Neural cell (in vitro differentiated cells): ENCODE measurements around the gene CYP46A1. TPM values are rescaled to one million over a fixed set of nuclear protein-coding genes. Genes with fewer than 3 reads are reported as not detected.

Source experiments
- H2AFZ ChIP-seq: fragments of 200-600, 300-800 bp; sonication (generic), shearing (Covaris generic); 2 replicates; pipeline ENCODE4 v1.6.0; 2014; ENCODE audit warnings: low read depth, mild to moderate bottlenecking, antibody characterized with exemption, low read length, moderate library complexity
- H3F3A ChIP-seq: fragments of 200-600 bp; shearing (Covaris generic); 2 replicates; pipeline ENCODE4 v1.6.1; 2016; ENCODE audit warnings: mild to moderate bottlenecking, moderate library complexity, mixed read lengths, antibody characterized with exemption, low read length; ENCODE audit not compliant: insufficient read depth, poor library complexity, severe bottlenecking
- H3K27ac ChIP-seq: fragments of 200-600, 300-800 bp; sonication (generic), shearing (Covaris generic); 2 replicates; pipeline ENCODE4 v1.5.1; 2014; ENCODE audit warnings: mild to moderate bottlenecking, low read length, moderate library complexity
- H3K27me3 ChIP-seq: fragments of 300-800, 200-600 bp; sonication (generic), shearing (Covaris generic); 2 replicates; pipeline ENCODE4 v1.6.0; 2014; ENCODE audit warnings: mild to moderate bottlenecking, low read depth, low read length, moderate library complexity; ENCODE audit not compliant: insufficient read depth
- H3K36me3 ChIP-seq: fragments of 300-800, 200-600 bp; sonication (generic), shearing (Covaris generic); 2 replicates; pipeline ENCODE4 v1.5.1; 2014; ENCODE audit warnings: mild to moderate bottlenecking, antibody characterized with exemption, low read length, moderate library complexity; ENCODE audit not compliant: insufficient read depth
- H3K4me2 ChIP-seq: fragments of 300-800, 200-600 bp; sonication (generic), shearing (Covaris generic); 2 replicates; pipeline ENCODE4 v1.6.0; 2014; ENCODE audit warnings: mild to moderate bottlenecking, low read length
- H3K4me3 ChIP-seq: fragments of 300-800, 200-600 bp; sonication (generic), shearing (Covaris generic); 2 replicates; pipeline ENCODE4 v1.5.1; 2014; ENCODE audit warnings: mild to moderate bottlenecking, low read length, moderate library complexity
- H3K79me2 ChIP-seq: fragments of 200-600 bp; shearing (Covaris generic); replicated peaks from 2 replicates; pipeline ENCODE4 v1.6.0; 2014; ENCODE audit warnings: mild to moderate bottlenecking, low read length, moderate library complexity; ENCODE audit not compliant: insufficient read depth
- H3K9ac ChIP-seq: fragments of 300-800, 200-600 bp; sonication (generic), shearing (Covaris generic); 2 replicates; pipeline ENCODE4 v1.6.1; 2016; ENCODE audit warnings: mild to moderate bottlenecking, low read length, mixed read lengths
- H3K9me2 ChIP-seq: fragments of 200-600 bp; shearing (Covaris generic); 2 replicates; pipeline ENCODE4 v1.6.1; 2016; ENCODE audit warnings: mild to moderate bottlenecking, low read length, mixed read lengths; ENCODE audit not compliant: insufficient read depth
- H3K9me3 ChIP-seq: fragments of 200-600, 300-800 bp; sonication (generic), shearing (Covaris generic); 2 replicates; pipeline ENCODE4 v1.6.1; 2016; ENCODE audit warnings: mild to moderate bottlenecking, mixed run types, low read length, moderate library complexity, mixed read lengths
- H4K20me1 ChIP-seq: fragments of 200-600 bp; shearing (Covaris generic); 2 replicates; pipeline ENCODE4 v1.6.1; 2016; ENCODE audit warnings: mild to moderate bottlenecking, mixed run types; ENCODE audit not compliant: insufficient read depth
- EP300 ChIP-seq: fragments of 450-650 bp; conservative IDR thresholded peaks from 2 replicates; pipeline ENCODE4 v1.6.1; 2014; ENCODE audit warnings: antibody characterized with exemption, mild to moderate bottlenecking, moderate library complexity; ENCODE audit not compliant: poor library complexity, severe bottlenecking
- EZH2 ChIP-seq: fragments of 200-600, 300-800 bp; shearing (Covaris generic), sonication (generic); IDR thresholded peaks from 2 replicates; pipeline ENCODE4 v1.6.1; 2014; ENCODE audit warnings: antibody characterized with exemption, low read length, borderline replicate concordance, mild to moderate bottlenecking; ENCODE audit not compliant: insufficient read depth, poor library complexity, severe bottlenecking
- MXI1 ChIP-seq: fragments of 450-650 bp; conservative IDR thresholded peaks from 2 replicates; pipeline ENCODE4 v1.6.1; 2014; ENCODE audit warnings: antibody characterized with exemption, mild to moderate bottlenecking; ENCODE audit not compliant: poor library complexity, severe bottlenecking
- POLR2AphosphoS5 ChIP-seq: IDR thresholded peaks from 2 replicates; pipeline ENCODE4 v1.6.1; 2012
- RAD21 ChIP-seq: fragments of 450-650 bp; conservative IDR thresholded peaks from 2 replicates; pipeline ENCODE4 v1.6.1; 2014; ENCODE audit warnings: antibody characterized with exemption, mild to moderate bottlenecking, moderate library complexity
- SMC3 ChIP-seq: fragments of 450-650 bp; conservative IDR thresholded peaks from 2 replicates; pipeline ENCODE4 v1.6.1; 2014; ENCODE audit warnings: antibody characterized with exemption, mild to moderate bottlenecking, moderate library complexity; ENCODE audit not compliant: poor library complexity
- TAF1 ChIP-seq: IDR thresholded peaks from 2 replicates; pipeline ENCODE4 v1.6.1; 2012; ENCODE audit warnings: low read depth
- polyA plus RNA-seq: library from polyadenylated mRNA; depleted of rRNA; stranded (reverse); fragments of >200 nt; gene quantifications from 2 replicates; pipeline ENCODE4 v1.2.3, GENCODE V29; 2014
- TF ChIP-seq, protein P1 (sequence below): IDR thresholded peaks from 2 replicates; pipeline ENCODE4 v1.6.1; 2012; ENCODE audit warnings: borderline replicate concordance
- TF ChIP-seq, protein P2 (sequence below): fragments of 450-650 bp; IDR thresholded peaks from 2 replicates; pipeline ENCODE4 v1.5.1; 2014; ENCODE audit warnings: antibody characterized with exemption, mild to moderate bottlenecking, moderate library complexity; ENCODE audit not compliant: poor library complexity, severe bottlenecking

The CYP46A1 gene
- polyA plus RNA-seq, 1 donor from 2014 or later, result 5.4 TPM

DNA sequence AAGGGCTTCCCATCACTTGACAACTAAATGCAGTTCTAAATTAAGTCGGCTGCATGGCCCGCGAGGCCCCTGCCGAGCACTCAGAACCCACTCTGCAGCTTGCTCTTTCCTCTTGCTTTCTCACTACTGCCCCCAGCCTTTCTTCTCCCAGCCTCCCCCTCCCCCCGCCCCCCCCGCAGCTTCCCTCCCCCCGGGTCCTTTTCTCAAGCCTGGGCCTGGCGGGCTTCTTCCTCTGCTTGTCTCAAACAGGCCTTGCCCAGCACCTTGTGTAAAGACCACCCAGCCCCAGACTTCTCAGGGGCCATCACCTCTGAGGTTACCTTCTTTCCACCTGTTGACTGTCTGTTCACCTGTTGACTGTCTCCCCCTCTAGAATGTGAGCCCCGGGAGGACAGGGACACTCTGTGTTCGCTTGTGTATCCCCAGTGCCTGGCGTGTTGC, 1.1 kb downstream of the CYP46A1 start:
- H4K20me1 ChIP-seq, result no peaks in the 10 kb centered on the region
- H3F3A ChIP-seq, result no peaks in the 10 kb centered on the region
- H3K4me3 ChIP-seq, result peak overlapping the region; percentile 17
- H3K27me3 ChIP-seq, result no peaks in the 10 kb centered on the region
- H3K9ac ChIP-seq, result no peak overlapping the region
- TF ChIP-seq POLR2AphosphoS5 (no peak), EP300 (no peak), RAD21 (no peak), SMC3 (no peak), EZH2 (no peak), TAF1 (no peak), MXI1 (no peak)
- TF ChIP-seq, protein P1, sequence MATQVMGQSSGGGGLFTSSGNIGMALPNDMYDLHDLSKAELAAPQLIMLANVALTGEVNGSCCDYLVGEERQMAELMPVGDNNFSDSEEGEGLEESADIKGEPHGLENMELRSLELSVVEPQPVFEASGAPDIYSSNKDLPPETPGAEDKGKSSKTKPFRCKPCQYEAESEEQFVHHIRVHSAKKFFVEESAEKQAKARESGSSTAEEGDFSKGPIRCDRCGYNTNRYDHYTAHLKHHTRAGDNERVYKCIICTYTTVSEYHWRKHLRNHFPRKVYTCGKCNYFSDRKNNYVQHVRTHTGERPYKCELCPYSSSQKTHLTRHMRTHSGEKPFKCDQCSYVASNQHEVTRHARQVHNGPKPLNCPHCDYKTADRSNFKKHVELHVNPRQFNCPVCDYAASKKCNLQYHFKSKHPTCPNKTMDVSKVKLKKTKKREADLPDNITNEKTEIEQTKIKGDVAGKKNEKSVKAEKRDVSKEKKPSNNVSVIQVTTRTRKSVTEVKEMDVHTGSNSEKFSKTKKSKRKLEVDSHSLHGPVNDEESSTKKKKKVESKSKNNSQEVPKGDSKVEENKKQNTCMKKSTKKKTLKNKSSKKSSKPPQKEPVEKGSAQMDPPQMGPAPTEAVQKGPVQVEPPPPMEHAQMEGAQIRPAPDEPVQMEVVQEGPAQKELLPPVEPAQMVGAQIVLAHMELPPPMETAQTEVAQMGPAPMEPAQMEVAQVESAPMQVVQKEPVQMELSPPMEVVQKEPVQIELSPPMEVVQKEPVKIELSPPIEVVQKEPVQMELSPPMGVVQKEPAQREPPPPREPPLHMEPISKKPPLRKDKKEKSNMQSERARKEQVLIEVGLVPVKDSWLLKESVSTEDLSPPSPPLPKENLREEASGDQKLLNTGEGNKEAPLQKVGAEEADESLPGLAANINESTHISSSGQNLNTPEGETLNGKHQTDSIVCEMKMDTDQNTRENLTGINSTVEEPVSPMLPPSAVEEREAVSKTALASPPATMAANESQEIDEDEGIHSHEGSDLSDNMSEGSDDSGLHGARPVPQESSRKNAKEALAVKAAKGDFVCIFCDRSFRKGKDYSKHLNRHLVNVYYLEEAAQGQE, result no peak
- TF ChIP-seq, protein P2, sequence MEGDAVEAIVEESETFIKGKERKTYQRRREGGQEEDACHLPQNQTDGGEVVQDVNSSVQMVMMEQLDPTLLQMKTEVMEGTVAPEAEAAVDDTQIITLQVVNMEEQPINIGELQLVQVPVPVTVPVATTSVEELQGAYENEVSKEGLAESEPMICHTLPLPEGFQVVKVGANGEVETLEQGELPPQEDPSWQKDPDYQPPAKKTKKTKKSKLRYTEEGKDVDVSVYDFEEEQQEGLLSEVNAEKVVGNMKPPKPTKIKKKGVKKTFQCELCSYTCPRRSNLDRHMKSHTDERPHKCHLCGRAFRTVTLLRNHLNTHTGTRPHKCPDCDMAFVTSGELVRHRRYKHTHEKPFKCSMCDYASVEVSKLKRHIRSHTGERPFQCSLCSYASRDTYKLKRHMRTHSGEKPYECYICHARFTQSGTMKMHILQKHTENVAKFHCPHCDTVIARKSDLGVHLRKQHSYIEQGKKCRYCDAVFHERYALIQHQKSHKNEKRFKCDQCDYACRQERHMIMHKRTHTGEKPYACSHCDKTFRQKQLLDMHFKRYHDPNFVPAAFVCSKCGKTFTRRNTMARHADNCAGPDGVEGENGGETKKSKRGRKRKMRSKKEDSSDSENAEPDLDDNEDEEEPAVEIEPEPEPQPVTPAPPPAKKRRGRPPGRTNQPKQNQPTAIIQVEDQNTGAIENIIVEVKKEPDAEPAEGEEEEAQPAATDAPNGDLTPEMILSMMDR, result no peak
- H3K9me2 ChIP-seq, result no peaks in the 10 kb centered on the region
- no peak overlapping the region for H3K4me2 ChIP-seq
- H3K9me3 ChIP-seq, result no peaks in the 10 kb centered on the region
- H2AFZ ChIP-seq, result no peak overlapping the region
- no peak overlapping the region for H3K27ac ChIP-seq
- H3K79me2 ChIP-seq, result no peaks in the 10 kb centered on the region
- no peaks in the 10 kb centered on the region for H3K36me3 ChIP-seq

DNA sequence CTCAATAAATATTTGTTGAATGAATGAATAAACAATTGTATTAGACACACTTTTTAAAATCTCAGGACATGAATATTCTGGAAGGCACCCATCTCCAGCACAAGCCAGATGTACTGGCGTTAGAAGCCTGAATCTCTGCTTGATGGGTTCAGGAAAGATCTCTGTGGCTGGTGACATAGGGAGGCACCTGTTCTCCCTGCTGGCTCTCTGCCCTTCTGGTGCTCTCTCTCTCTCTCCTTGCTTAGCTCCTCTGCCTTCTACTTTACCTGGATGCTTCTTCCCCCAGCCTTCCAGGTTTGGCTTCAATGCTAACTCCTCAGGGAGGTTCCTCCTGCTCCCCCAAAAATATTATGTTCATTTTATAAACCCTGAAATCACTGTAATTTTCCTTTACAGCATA, 1.5 kb downstream of the CYP46A1 start:
- Histone ChIP-seq H3K9me3 (no peaks in the 10 kb centered on the region), H3K9ac (no peak overlapping the region), H3F3A (no peaks in the 10 kb centered on the region), H3K4me2 (peak overlapping the region; percentile 25), H3K36me3 (no peaks in the 10 kb centered on the region), H3K9me2 (no peaks in the 10 kb centered on the region), H3K79me2 (no peaks in the 10 kb centered on the region), H3K27me3 (no peaks in the 10 kb centered on the region), H4K20me1 (no peaks in the 10 kb centered on the region), H2AFZ (no peak overlapping the region), H3K27ac (no peak overlapping the region), H3K4me3 (peak overlapping the region; percentile 17)
- TF ChIP-seq MXI1, result no peak
- TF ChIP-seq POLR2AphosphoS5, result no peak
- no peak for TF ChIP-seq RAD21
- no peak for TF ChIP-seq EP300
